Measurements from ENCODE around the gene ZNRF1. TPM values are rescaled to one million over a fixed set of nuclear protein-coding genes. Genes with fewer than 3 reads are reported as not detected.

The ZNRF1 gene
- total RNA-seq, 2 experiments from 2014 or later: 40.9 to 45.6 TPM

- Mint-ChIP-seq H3K36me3 (peaks cover 7% of the 10 kb centered on the region), H3K4me3 (no peak overlapping the region), H3K4me1 (ENCODE audit: low read depth) (peaks cover 22% of the 10 kb centered on the region), H3K27ac (no peak overlapping the region), H3K9me3 (peaks cover 5% of the 10 kb centered on the region), H3K27me3 (no peaks in the 10 kb centered on the region)
- CTCF ChIA-PET: no interaction called here
- no peak for DNase-seq
- intact Hi-C loops (cut with micrococcal nuclease): no loop called here
- POLR2A ChIA-PET: no interaction called here
Observed at GRCh38 chr16:75026892-75027391, 28.1 kb downstream of the ZNRF1 start.

DNA sequence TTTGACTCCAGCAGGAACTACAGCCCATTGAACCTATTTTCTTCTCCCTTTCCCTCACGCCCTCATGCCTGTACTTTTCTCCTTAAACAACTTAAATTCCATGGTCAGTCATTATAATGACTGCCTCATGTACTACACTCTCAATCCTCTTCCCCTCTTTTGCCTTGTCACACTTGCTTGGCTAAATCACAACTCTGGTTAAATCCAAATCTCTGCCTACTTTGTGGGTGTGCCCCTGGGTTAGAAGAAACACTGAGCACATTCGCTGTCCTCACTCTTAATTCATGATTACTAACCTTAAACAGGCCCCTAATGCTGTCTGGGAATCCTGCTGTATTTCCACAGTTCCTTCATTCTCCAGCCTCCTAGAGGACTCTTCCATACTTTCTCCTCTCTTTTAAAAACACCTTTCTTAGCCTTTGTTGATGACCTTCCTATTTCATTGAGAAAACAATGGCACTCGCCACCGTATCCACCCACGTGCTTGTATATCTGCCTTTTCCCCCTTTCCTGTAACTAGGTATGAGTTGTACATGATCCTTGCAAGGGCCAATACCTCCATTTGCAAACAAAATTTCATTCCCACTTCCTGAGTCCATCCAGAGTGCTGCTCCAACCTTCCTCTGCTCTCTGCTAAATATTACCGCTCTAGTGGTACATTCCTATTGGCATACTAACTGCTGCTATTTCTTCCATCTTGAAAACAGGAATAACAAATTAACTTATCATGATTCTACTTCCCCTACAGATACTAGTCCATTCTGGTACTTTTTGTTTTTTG lies 28.9 kb downstream of the ZNRF1 start:
- peaks cover 20% of the 10 kb centered on the region for H3K4me1 Mint-ChIP-seq (ENCODE audit: low read depth)
- intact Hi-C loops (cut with micrococcal nuclease): no loop called here

DNA sequence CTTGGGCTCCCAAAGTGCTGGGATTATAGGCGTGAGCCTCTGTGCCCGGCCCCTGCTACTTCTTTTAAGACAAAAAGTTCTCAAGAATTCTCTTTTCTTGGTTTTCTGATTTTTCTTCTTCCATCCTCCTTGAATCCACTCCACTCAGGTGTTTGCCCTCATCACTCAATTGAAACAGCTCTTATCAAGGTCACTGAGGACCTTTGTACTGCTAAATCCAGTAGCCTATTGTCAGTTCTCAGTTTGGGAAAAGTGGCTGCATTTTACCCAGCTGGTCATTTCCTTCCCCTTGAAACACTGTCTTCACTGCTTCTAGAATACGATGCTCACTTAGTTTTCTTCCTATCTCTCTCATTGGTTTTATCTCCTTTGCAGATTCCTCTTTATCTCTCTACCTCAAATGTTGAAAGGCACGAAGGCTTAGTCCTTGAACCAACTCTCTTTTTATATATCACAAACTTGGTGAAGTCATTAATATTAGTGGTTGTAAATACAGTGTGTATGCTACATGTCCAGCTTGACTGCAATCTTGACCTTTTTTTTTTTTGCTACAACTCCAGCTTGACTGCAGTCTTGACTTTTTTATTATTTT lies 29.8 kb downstream of the ZNRF1 start:
- no peaks in the 10 kb centered on the region for H3K27me3 Mint-ChIP-seq
- DNase-seq: no peak
- H3K9me3 Mint-ChIP-seq: no peaks in the 10 kb centered on the region
- H3K4me3 Mint-ChIP-seq: no peak overlapping the region
- ChIA-PET CTCF (no interaction called here), POLR2A (no interaction called here)
- H3K36me3 Mint-ChIP-seq: no peaks in the 10 kb centered on the region
- H3K4me1 Mint-ChIP-seq (ENCODE audit: low read depth): peaks cover 12% of the 10 kb centered on the region
- intact Hi-C loops (cut with micrococcal nuclease): no loop called here
- no peak overlapping the region for H3K27ac Mint-ChIP-seq

More for the DNA sequence above, 28.9 kb downstream of the ZNRF1 start:
- no peak for DNase-seq
- Mint-ChIP-seq H3K9me3 (peaks cover 2% of the 10 kb centered on the region), H3K27ac (no peak overlapping the region), H3K27me3 (no peaks in the 10 kb centered on the region), H3K36me3 (peaks cover 5% of the 10 kb centered on the region), H3K4me3 (no peak overlapping the region)
- CTCF ChIA-PET: no interaction called here
- POLR2A ChIA-PET: no interaction called here

GRCh38 chr16:75029854-75030253 lies 31.0 kb downstream of the ZNRF1 start:
- Mint-ChIP-seq H3K27ac (no peak overlapping the region), H3K36me3 (no peaks in the 10 kb centered on the region), H3K4me1 (ENCODE audit: low read depth) (peaks cover 4% of the 10 kb centered on the region), H3K9me3 (no peaks in the 10 kb centered on the region), H3K27me3 (no peaks in the 10 kb centered on the region), H3K4me3 (no peak overlapping the region)
- ChIA-PET POLR2A (no interaction called here), CTCF (interaction anchor here (1.0 kb wide), 1 partner anchor 46 kb away, joined by 3 read pairs; no protein-coding TSS in a partner anchor)
- intact Hi-C loops (cut with micrococcal nuclease): no loop called here
- DNase-seq: no peak

- Mint-ChIP-seq H3K4me1 (ENCODE audit: low read depth) (peaks cover 2% of the 10 kb centered on the region), H3K9me3 (peaks cover 7% of the 10 kb centered on the region), H3K36me3 (peaks cover 10% of the 10 kb centered on the region), H3K27me3 (no peaks in the 10 kb centered on the region), H3K4me3 (no peak overlapping the region), H3K27ac (no peak overlapping the region)
- ChIA-PET CTCF (interaction anchor here (1.1 kb wide), 1 partner anchor 79 kb away, joined by 4 read pairs; no protein-coding TSS in a partner anchor), POLR2A (no interaction called here)
- intact Hi-C loops (cut with micrococcal nuclease): no loop called here
- DNase-seq: no peak
Observed at GRCh38 chr16:75032655-75033054, 33.8 kb downstream of the ZNRF1 start.

DNA sequence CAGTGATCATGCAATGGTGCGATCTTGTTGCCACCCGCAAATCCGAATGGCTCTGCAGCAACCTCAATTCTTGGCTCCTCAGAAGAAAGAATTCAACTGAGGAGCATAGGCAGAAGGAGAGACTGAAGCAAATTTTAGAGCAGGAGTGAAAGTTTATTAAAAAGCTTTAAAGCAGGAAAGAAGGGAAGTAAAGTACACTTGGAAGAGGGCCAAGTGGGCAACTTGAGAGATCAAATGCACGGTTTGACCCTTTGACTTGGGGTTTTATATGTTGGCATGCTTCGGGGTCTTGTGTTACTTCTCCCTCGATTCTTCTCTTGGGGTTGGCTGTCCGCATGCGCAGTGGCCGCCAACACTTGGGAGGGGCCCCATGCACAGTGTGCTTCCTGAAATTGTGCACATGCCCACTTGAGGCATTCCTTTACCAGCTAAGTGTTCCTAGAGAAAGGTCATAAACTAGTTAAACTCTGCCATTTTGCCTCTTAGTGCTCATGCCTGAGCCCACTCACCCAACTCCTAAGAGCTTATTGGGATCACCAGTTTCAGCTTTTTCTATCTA lies 36.7 kb downstream of the ZNRF1 start:
- H3K27me3 Mint-ChIP-seq: no peaks in the 10 kb centered on the region
- H3K4me3 Mint-ChIP-seq: no peak overlapping the region
- H3K36me3 Mint-ChIP-seq: peaks cover 18% of the 10 kb centered on the region
- peaks cover 6% of the 10 kb centered on the region for H3K4me1 Mint-ChIP-seq (ENCODE audit: low read depth)
- intact Hi-C loops (cut with micrococcal nuclease): no loop called here
- POLR2A ChIA-PET: no interaction called here
- peaks cover 16% of the 10 kb centered on the region for H3K9me3 Mint-ChIP-seq
- H3K27ac Mint-ChIP-seq: no peak overlapping the region
- no peak for DNase-seq
- CTCF ChIA-PET: interaction anchor here (1.0 kb wide), 1 partner anchor 75 kb away, joined by 3 read pairs; no protein-coding TSS in a partner anchor

DNA sequence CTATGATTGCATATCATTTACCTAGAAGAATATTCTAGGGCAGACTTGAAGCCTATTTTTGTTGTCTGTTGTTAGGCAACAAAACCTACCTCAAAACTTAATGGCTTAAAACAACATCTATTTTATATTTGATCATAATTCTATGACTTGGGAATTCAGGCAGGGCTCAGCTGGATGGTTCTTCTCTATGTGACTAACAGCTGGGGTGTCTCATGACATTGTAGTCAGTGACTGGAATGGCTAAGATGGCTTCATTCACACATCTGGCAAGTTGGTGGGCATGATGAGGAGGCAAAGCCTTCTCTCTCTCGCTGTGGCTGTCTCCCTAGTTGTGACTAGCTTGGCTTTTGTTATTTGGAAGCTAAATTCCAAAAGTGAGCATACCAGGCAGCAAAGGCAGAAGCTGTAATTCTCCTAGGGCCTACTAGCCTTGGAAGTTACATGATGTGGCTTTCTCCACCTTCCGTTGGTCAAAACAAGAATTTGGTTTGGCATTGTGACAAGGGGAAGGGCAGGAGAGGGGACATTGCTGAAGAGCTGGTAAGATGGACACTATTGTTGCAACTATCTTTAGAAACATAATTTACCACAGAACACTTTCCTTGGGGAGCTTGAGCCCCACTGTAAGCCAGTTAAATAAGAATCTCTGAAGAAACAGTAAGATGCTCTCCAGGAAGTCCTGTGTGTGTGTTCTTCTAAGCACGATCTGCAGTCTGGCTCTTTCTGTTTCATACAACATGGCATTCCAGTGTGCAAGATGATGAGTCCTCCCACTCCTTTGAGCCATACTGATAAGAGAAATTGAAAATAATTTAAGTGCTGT lies 39.4 kb downstream of the ZNRF1 start:
- no peak overlapping the region for H3K27ac Mint-ChIP-seq
- ChIA-PET POLR2A (no interaction called here), CTCF (interaction anchor here (0.6 to 1.6 kb wide), 2 partner anchors 41 to 73 kb away, joined by 3 to 4 read pairs; no protein-coding TSS in a partner anchor)
- no peak for DNase-seq
- H3K9me3 Mint-ChIP-seq: peaks cover 16% of the 10 kb centered on the region
- intact Hi-C loops (cut with micrococcal nuclease): no loop called here
- H3K27me3 Mint-ChIP-seq: no peaks in the 10 kb centered on the region
- H3K36me3 Mint-ChIP-seq: peaks cover 18% of the 10 kb centered on the region
- no peak overlapping the region for H3K4me3 Mint-ChIP-seq
- H3K4me1 Mint-ChIP-seq (ENCODE audit: low read depth): peaks cover 6% of the 10 kb centered on the region

- ChIA-PET CTCF (no interaction called here), POLR2A (no interaction called here)
- intact Hi-C loops (cut with micrococcal nuclease): no loop called here
- H3K36me3 Mint-ChIP-seq: peaks cover 18% of the 10 kb centered on the region
- peaks cover 16% of the 10 kb centered on the region for H3K9me3 Mint-ChIP-seq
- H3K27ac Mint-ChIP-seq: no peak overlapping the region
- no peak overlapping the region for H3K4me3 Mint-ChIP-seq
- H3K4me1 Mint-ChIP-seq (ENCODE audit: low read depth): peaks cover 4% of the 10 kb centered on the region
- no peaks in the 10 kb centered on the region for H3K27me3 Mint-ChIP-seq
- DNase-seq: no peak
Observed at GRCh38 chr16:75039941-75040340, 41.1 kb downstream of the ZNRF1 start.

DNA sequence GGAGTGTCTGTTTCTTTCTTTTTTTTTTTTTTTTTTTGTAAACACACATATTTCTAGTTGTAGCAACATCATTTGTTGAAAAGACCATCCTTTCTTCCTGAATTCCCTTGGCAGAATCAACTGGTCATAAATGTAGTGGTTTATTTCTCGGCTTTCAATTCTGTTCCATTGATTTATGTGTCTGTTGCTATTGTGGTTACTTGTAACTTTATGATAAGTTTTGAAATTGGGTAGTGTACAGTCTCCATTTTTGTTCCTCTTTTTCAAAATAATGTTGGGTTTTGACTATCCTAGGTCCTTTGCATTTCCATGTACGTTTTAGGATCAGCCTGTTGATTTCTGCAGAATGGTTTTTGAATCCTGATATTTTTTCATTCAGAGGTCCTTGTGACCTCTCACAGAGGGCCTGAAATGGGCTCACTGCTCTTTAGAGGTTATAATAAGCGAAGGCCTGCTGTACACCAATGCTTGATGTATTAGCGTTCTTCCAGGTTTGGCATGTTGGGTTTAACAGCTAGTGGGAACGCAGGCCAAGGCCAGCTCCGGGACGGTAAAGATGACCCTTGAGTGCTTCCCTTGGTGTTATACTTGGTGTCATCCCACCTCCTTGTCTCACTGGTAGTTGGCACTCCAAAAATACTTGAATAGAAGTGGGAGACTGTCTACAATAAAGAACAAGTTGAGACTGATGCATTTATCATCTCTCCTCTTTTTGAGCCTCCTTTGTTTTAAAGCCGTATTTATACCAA lies 43.8 kb downstream of the ZNRF1 start:
- CTCF ChIA-PET: interaction anchor here (1.4 kb wide), 1 partner anchor 44 kb away, joined by 4 read pairs; the partner anchor contains the start of gene ZNRF1
- Mint-ChIP-seq H3K4me1 (ENCODE audit: low read depth) (peaks cover 4% of the 10 kb centered on the region), H3K27me3 (no peaks in the 10 kb centered on the region), H3K4me3 (no peak overlapping the region), H3K36me3 (peaks cover 9% of the 10 kb centered on the region), H3K9me3 (peaks cover 10% of the 10 kb centered on the region), H3K27ac (no peak overlapping the region)
- DNase-seq: no peak
- POLR2A ChIA-PET: interaction anchor here (1.4 kb wide), 1 partner anchor 58 kb away, joined by 3 read pairs; no protein-coding TSS in a partner anchor
- intact Hi-C loops (cut with micrococcal nuclease): no loop called here

GRCh38 chr16:75043175-75043895 lies 44.5 kb downstream of the ZNRF1 start:
- DNase-seq: no peak
- Mint-ChIP-seq H3K4me3 (no peak overlapping the region), H3K27ac (no peak overlapping the region), H3K27me3 (no peaks in the 10 kb centered on the region), H3K36me3 (peaks cover 2% of the 10 kb centered on the region), H3K4me1 (ENCODE audit: low read depth) (peaks cover 4% of the 10 kb centered on the region), H3K9me3 (peaks cover 3% of the 10 kb centered on the region)
- ChIA-PET POLR2A (interaction anchor here (1.4 kb wide), 1 partner anchor 57 kb away, joined by 3 read pairs; no protein-coding TSS in a partner anchor), CTCF (interaction anchor here (1.4 to 1.6 kb wide), 2 partner anchors 45 to 68 kb away, joined by 4 to 6 read pairs; partner anchors contain the start of gene ZNRF1)
- intact Hi-C loops (cut with micrococcal nuclease): no loop called here
